ENCODE measurements around the gene PERM1.

Gene PERM1

GRCh38 chr1:932776-933602, 48.9 kb downstream of the PERM1 start:
- FAIRE-seq = no peak

GRCh38 chr1:932173-932510, 49.8 kb downstream of the PERM1 start:
- no peak for FAIRE-seq

- no peak for FAIRE-seq
Measured at GRCh38 chr1:931380-932172, 50.3 kb downstream of the PERM1 start.

DNA sequence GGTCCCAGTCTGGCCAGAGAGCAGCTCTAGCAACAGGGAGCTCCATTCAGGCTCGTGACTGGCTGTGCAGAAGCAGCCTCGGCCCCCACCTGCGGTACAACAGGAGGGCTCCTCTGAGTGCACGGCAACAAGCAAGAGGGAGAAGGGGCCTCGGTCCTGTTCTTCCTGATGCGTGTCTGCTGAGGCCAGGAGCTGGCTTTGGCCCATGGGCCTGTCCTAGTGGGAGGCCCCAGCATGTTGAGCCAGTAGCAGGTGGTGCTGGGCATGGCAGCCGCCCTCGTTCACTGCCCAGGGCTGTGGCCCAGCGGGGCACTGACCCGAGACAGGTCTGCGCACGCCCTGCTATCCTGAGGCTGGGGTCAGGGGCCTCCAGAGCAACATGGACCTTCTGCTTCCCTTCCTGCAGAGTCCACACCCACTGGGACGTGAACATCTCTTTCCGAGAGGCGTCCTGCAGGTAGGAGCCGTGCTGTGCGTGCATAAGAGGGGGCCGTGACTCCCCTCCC, 51.2 kb downstream of the PERM1 start:
- FAIRE-seq = no peak

GRCh38 chr1:929712-930632, 51.9 kb downstream of the PERM1 start:
- FAIRE-seq = no peak

DNA sequence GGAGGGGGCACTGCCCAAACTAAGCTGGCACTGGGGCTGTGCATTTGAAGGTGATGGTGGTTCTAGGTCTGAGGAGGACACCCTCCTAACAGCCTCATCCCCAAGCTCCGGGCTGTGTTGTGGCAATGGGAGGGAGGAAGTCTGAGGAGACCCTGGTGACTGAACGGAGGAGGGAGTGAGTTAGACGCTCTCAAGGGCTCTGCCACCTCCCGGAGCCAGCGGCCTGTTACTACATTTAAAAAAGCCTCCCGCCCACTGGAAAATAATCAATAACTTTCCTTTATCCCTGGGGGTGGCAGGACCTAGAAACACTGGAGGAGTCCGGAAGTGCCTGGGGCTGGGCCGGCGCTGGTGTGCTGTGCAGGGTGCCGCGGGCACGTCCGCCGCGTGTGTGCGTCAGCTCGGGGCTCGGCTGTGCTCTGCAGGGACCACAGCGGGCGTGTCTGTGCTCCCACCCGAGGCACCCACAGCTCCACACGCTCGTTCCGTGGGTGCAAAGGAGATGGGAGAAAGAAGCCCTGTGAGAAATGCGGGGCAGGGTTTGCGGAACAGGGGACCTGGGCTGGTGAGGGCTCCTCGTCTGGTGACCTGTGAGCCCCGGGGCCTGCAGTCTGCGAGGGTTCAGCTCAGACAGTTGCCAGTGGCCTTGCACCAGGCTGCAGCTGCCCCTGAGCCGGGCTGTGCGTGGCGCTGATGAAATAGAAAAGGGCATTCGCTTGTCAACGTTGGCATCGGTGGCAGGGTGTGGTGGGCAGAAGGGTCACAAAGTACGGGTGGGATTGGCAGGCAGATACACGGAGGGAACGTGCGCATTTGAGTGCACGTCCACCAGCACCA, 52.9 kb downstream of the PERM1 start:
- FAIRE-seq = no peak

DNA sequence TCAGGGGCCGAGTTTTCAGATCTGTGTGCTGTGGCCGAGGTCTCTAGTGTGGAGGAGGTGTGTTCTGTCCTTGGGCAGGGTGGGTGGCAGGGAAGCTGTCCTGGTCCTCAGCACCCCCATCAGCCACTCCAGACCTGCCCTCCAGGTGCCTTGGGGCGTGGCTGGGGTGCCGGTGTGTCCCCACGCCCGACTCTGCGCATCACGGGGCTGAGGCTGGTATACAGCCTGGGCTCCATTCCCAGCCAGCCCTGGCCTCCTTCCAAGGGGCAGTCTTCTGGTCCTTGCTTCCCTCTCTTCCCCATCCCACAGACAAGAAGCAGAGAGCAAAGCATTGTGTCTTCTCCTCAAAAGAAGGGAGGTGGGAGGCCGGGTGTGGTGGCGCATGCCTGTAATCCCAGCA, 54.1 kb downstream of the PERM1 start:
- no peak for FAIRE-seq

GRCh38 chr1:927234-927633, 54.7 kb downstream of the PERM1 start:
- no peak for FAIRE-seq

DNA sequence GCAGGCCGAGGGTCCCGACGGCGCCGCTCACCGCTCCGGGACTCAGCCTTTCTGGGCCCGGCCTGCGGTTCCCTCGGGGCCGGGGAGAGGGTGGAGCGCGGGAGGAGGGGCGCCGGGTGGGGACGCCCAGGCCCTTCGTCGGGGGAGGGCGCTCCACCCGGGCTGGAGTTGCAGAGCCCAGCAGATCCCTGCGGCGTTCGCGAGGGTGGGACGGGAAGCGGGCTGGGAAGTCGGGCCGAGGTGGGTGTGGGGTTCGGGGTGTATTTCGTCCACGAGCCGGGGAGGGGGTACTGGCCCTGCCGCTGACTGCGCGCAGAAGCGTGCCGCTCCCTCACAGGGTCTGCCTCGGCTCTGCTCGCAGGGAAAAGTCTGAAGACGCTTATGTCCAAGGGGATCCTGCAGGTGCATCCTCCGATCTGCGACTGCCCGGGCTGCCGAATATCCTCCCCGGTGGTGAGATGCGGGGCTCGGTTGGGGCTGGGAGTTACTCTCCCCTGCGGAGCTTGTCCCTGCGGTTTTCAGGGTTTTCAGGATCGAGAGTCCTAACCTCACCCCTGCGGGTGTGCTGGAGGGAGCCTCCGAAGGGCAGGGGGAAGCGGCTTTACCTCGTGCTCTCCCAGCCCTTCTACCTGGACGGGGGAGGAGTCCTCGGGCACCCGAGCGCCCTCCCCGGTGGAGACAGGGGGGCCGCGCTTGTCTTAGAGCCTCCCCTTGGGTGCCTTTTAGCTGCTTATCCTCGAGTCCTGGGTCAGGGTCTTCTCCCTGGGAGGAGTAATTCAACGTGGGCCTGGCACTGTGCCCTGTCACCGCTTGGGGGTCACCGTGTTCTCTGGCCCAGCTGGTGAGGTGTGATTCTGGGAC, 56.1 kb downstream of the PERM1 start:
- no peak for FAIRE-seq

All from islet of Langerhans (tissue), 1 donor.